ENCODE data around the gene CBLB.

Gene CBLB

GRCh38 chr3:105906836-105907235 lies 38.0 kb upstream of the CBLB start:
- no peak overlapping the region for H3K4me3 ChIP-seq (ENCODE audit: low read depth, low read length)
- TF ChIP-seq CTCF (IDR thresholded peaks at IDR 0.05; ENCODE audit: insufficient read depth, low read depth, low read length, missing control alignments): no peak
- no peak for DNase-seq (ENCODE audit: low read depth)

DNA sequence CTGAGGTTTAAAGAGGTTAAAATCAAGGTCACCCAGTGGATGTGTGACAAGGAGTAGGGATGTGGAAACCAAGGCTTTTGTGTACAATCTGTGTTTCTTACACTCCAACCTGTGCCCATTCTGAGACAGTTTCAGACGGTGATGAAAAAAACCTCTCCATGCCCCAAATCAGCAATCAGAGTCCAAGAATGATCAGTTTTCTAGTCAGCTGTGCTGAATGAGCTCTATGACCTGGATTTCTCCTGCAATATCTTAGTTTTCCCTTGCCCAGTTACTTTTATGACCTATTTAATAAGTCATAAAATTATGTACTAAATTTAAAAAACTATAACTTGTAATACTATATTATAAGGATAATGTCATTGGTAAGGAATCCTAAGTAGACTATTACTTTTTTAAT lies 37.5 kb upstream of the CBLB start:
- no peak for DNase-seq (ENCODE audit: low read depth)
- no peak for TF ChIP-seq CTCF (IDR thresholded peaks at IDR 0.05; ENCODE audit: insufficient read depth, low read depth, low read length, missing control alignments)
- no peak overlapping the region for H3K4me3 ChIP-seq (ENCODE audit: low read depth, low read length)

DNA sequence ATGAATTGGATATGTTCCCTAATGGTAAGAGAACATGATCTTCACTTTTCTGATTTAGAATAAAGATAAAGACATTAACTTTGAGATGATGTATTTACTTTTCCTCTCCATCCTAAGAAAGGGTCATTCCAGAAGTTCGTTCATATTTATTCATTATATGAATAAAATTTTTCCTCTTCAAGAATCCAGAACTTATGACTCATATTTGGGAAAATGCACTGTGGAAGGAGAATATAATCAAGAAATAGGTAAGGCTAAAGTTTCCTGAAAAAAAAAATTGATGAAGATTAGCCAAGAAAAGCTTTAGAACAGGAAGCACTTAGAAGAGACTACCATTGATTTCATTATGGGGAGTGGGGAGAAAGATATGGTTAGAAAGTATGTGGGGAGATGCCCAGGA lies 36.5 kb upstream of the CBLB start:
- TF ChIP-seq CTCF (IDR thresholded peaks at IDR 0.05; ENCODE audit: insufficient read depth, low read depth, low read length, missing control alignments): no peak
- H3K4me3 ChIP-seq (ENCODE audit: low read depth, low read length): no peak overlapping the region
- DNase-seq (ENCODE audit: low read depth): no peak

DNA sequence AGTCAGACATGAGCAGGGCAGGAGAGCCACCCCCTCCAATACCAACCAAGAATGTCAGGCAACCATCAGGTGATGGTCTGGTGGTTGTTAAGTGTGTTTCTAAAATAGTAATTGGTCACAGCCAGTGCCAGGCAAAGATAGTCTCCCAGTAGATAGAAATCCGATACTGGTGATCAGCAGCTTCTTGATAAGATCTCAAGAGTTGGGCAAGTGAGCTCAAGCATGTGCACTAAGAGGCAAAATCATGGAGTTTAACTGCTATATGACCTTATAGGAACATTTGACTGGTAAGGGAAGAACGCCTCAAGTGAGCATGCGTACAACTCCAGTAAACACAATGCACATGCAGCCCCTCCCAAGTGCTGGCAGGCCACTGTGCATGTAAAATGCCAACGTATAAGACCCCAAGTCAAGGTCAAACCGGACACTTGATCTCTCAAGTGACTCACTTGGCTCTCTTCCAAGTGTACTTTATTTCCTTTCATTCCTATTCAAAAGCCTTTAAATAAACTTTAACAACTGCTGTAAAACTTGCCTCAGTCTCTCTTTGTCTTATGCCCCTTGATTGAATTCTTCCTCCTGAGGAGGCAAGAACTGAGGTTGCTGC lies 36.0 kb upstream of the CBLB start:
- DNase-seq (ENCODE audit: low read depth): no peak

GRCh38 chr3:105904251-105904650 lies 35.4 kb upstream of the CBLB start:
- no peak for TF ChIP-seq CTCF (IDR thresholded peaks at IDR 0.05; ENCODE audit: insufficient read depth, low read depth, low read length, missing control alignments)
- DNase-seq (ENCODE audit: low read depth): no peak
- H3K4me3 ChIP-seq (ENCODE audit: low read depth, low read length): no peak overlapping the region

More for the DNA sequence above, 36.0 kb upstream of the CBLB start:
- no peak for TF ChIP-seq CTCF (IDR thresholded peaks at IDR 0.05; ENCODE audit: insufficient read depth, low read depth, low read length, missing control alignments)
- H3K4me3 ChIP-seq (ENCODE audit: low read depth, low read length): no peak overlapping the region

DNA sequence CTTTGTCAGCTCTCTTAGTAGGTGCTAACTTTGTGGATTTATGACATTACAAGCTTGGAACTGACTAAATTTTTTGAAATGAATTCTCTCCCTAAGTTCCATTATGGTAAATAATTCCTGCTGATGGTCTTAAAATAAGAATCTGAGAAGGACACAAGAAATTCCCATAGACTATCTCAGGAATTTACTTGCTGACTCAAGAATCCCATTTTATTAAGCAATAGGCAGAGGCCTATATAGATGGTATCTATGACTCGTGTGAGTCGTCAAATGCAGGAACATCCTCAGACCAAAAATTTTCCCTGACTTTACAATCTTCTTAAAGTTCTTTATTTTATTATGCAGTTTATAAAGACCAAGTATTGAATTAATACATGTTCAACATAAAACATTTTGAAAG lies 30.7 kb upstream of the CBLB start:
- no peak overlapping the region for H3K4me3 ChIP-seq (ENCODE audit: low read depth, low read length)
- no peak for DNase-seq (ENCODE audit: low read depth)
- no peak for TF ChIP-seq CTCF (IDR thresholded peaks at IDR 0.05; ENCODE audit: insufficient read depth, low read depth, low read length, missing control alignments)

DNA sequence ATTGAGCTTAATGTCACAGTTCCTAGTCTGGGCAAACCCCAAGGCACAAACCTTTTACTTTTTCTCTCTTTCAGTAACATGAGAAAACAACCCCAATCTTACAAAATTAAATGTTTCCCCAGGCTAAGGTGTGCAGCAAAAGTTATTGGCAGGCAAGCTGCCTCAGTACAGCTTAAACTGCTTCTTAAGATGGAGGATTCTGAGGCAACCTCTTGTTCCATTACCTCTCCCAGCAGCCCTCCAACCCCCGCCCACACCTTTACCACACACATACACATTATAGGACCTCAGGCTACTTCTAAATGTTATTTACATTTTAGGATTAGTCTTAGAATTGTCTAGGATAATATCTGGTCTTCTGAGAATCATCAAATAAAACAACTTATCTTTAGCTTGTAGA lies 22.3 kb upstream of the CBLB start:
- no peak for DNase-seq (ENCODE audit: low read depth)
- no peak for TF ChIP-seq CTCF (IDR thresholded peaks at IDR 0.05; ENCODE audit: insufficient read depth, low read depth, low read length, missing control alignments)
- H3K4me3 ChIP-seq (ENCODE audit: low read depth, low read length): no peak overlapping the region
